HepG2 (cell line): ENCODE measurements around the gene B3GALT6. TPM values are rescaled to one million over a fixed set of nuclear protein-coding genes. Genes with fewer than 3 reads are reported as not detected.

Experiments
- ATAC-seq: fragments of 200-7000 bp; cut with Tn5 transposase; 3 replicates; pipeline ENCODE4 v1.9.1; 2020; ENCODE audit warnings: mild to moderate bottlenecking, moderate library complexity
- BruUV-seq: library from RNA; stranded (reverse); fragments of 400-500 nt; replicated peaks from 2 replicates; lab custom pipeline; 2021; lab: Mats Ljungman, UMichigan
- CTCF ChIA-PET: fragments of 300-600 bp; formaldehyde crosslinking; extraction: SDS; loops from one replicate; lab custom pipeline; 2021; ENCODE audit warnings: low total read pairs, inconsistent platforms, low intra/inter-chr PET ratio; lab: Yijun Ruan, JAX
- POLR2A ChIA-PET: fragments of 350-600 bp; sonication (Branson Sonifier 250); formaldehyde crosslinking; loops from one replicate; lab custom pipeline; 2020; ENCODE audit warnings: antibody characterized with exemption, inconsistent platforms; lab: Yijun Ruan, JAX
- DNase-seq: peaks from one replicate; pipeline ENCODE4 v3.0.0-alpha.2; 2015; ENCODE audit warnings: low spot score
- FAIRE-seq: peaks from 3 replicates; lab custom pipeline; 2011; peaks lifted over from hg19 to GRCh38; lab: Jason Lieb, UNC
- H2AFZ ChIP-seq: one replicate; pipeline ENCODE4 v1.6.1; 2011; ENCODE audit warnings: low read length, inconsistent platforms
- H3K27ac ChIP-seq: fragments of 300-600 bp; 3 replicates; pipeline ENCODE4 v1.8.0; 2011; ENCODE audit warnings: mixed run types, mild to moderate bottlenecking, mixed read lengths, low read length, inconsistent platforms; ENCODE audit not compliant: insufficient read depth; ENCODE audit errors: extremely low read length
- H3K27me3 ChIP-seq, 2 experiments: fragments of 200-600 bp in 1 of 2; 2 replicates in 1 of 2; 3 replicates in 1 of 2; pipeline versions ENCODE4 v1.6.0 to v1.8.0; 2011; ENCODE audit warnings: low read length in 2 of 2, mild to moderate bottlenecking in 2 of 2, moderate library complexity in 2 of 2, inconsistent platforms in 1 of 2; ENCODE audit not compliant: insufficient read depth in 2 of 2, control insufficient read depth in 1 of 2
- H3K36me3 ChIP-seq, 2 experiments: fragments of 200-600 bp in 1 of 2; replicated peaks in 1 of 2; 2 replicates in 1 of 2; 3 replicates in 1 of 2; pipeline versions ENCODE4 v1.5.1 to v1.8.0; 2011; ENCODE audit warnings: low read length in 2 of 2, inconsistent platforms in 1 of 2; ENCODE audit not compliant: insufficient read depth in 2 of 2, control insufficient read depth in 1 of 2
- H3K4me1 ChIP-seq: 2 replicates; pipeline ENCODE4 v1.5.1; 2012; ENCODE audit warnings: low read length, inconsistent platforms; ENCODE audit not compliant: insufficient read depth
- H3K4me2 ChIP-seq: 2 replicates; pipeline ENCODE4 v1.6.0; 2011; ENCODE audit warnings: low read depth, low read length, inconsistent platforms
- H3K4me3 ChIP-seq, 3 experiments: fragments of 200-600 bp in 1 of 3; sonication (generic), shearing (Covaris generic) in 1 of 3; replicated peaks in 1 of 3; 2 replicates each; pipeline ENCODE4 v1.5.1; 2011 to 2016; ENCODE audit warnings: low read length in 3 of 3, inconsistent platforms in 2 of 3, low read depth in 2 of 3, mild to moderate bottlenecking in 2 of 3, control low read depth in 1 of 3, mixed read lengths in 1 of 3; ENCODE audit not compliant: insufficient read depth in 1 of 3
- H3K79me2 ChIP-seq: one replicate; pipeline ENCODE4 v1.6.1; 2011; ENCODE audit warnings: low read length, inconsistent platforms; ENCODE audit not compliant: insufficient read depth
- H3K9ac ChIP-seq: 2 replicates; pipeline ENCODE4 v1.6.0; 2011; ENCODE audit warnings: mild to moderate bottlenecking, low read depth, low read length, inconsistent platforms; ENCODE audit not compliant: insufficient read depth
- H3K9me3 ChIP-seq: 2 replicates; pipeline ENCODE4 v1.5.1; 2012; ENCODE audit warnings: mild to moderate bottlenecking, low read length
- H4K20me1 ChIP-seq: 2 replicates; pipeline ENCODE4 v1.6.0; 2011; ENCODE audit warnings: inconsistent platforms, mild to moderate bottlenecking, low read length, moderate library complexity; ENCODE audit not compliant: insufficient read depth
- AGO2 ChIP-seq: fragments of 200-400 bp; formaldehyde crosslinking; optimal IDR thresholded peaks from 2 replicates; pipeline ENCODE3; 2017; ENCODE audit warnings: mild to moderate bottlenecking, low read depth, low read length, moderate library complexity
- AHR ChIP-seq: IDR thresholded peaks from 2 replicates; pipeline ENCODE4 v1.6.1; 2018; ENCODE audit warnings: missing genetic modification reagents, missing compliant biosample characterization
- ATAD3A ChIP-seq: sonication (generic); formaldehyde crosslinking; IDR thresholded peaks from 2 replicates; pipeline ENCODE4 v1.4.0; 2020; ENCODE audit warnings: missing genetic modification reagents
- FOXK1 ChIP-seq: sonication (generic); formaldehyde crosslinking; IDR thresholded peaks from 2 replicates; pipeline ENCODE4 v1.4.0; 2020; ENCODE audit warnings: low read depth, missing genetic modification reagents, borderline replicate concordance
- FOXP1 ChIP-seq, 2 experiments: fragments of 450-650 bp in 1 of 2; IDR thresholded peaks; 2 replicates each; pipeline ENCODE4 v1.6.1; 2017 to 2018; ENCODE audit warnings: antibody characterized with exemption in 1 of 2
- HOMEZ ChIP-seq: IDR thresholded peaks from 2 replicates; pipeline ENCODE4 v1.6.1; 2016; ENCODE audit warnings: low read depth
- KDM5B ChIP-seq: sonication (generic); formaldehyde crosslinking; IDR thresholded peaks from 2 replicates; pipeline ENCODE4 v1.4.0; 2020; ENCODE audit warnings: missing genetic modification reagents, mild to moderate bottlenecking, borderline replicate concordance
- NCOR1 ChIP-seq: fragments of 200-600 bp; sonication (generic); IDR thresholded peaks from 2 replicates; pipeline ENCODE4 v1.7.0; 2017; ENCODE audit warnings: antibody characterized with exemption, low read length, borderline replicate concordance
- PATZ1 ChIP-seq: sonication (generic); formaldehyde crosslinking; IDR thresholded peaks from 2 replicates; pipeline ENCODE4 v1.4.0; 2020; ENCODE audit warnings: missing genetic modification reagents
- PHF5A ChIP-seq: IDR thresholded peaks from one replicate; pipeline ENCODE4 v1.6.1; 2018; ENCODE audit warnings: low read depth, missing genetic modification reagents; ENCODE audit not compliant: unreplicated experiment
- RARG ChIP-seq: sonication (generic); formaldehyde crosslinking; IDR thresholded peaks from 2 replicates; pipeline ENCODE4 v1.4.0; 2020; ENCODE audit warnings: low read depth, mild to moderate bottlenecking, missing genetic modification reagents
- SP4 ChIP-seq: sonication (generic); formaldehyde crosslinking; IDR thresholded peaks from 2 replicates; pipeline ENCODE4 v1.8.1; 2023; ENCODE audit warnings: mild to moderate bottlenecking, missing genetic modification reagents
- ZBTB42 ChIP-seq: sonication (generic); formaldehyde crosslinking; IDR thresholded peaks from 2 replicates; pipeline ENCODE4 v1.5.0; 2020; ENCODE audit warnings: mild to moderate bottlenecking, missing genetic modification reagents
- ZFP82 ChIP-seq: sonication (generic); formaldehyde crosslinking; IDR thresholded peaks from 2 replicates; pipeline ENCODE4 v1.5.1; 2020; ENCODE audit warnings: mild to moderate bottlenecking, missing genetic modification reagents, borderline replicate concordance
- ZNF18 ChIP-seq: sonication (generic); formaldehyde crosslinking; IDR thresholded peaks from 2 replicates; pipeline ENCODE4 v1.8.0; 2022; ENCODE audit warnings: mild to moderate bottlenecking, missing genetic modification reagents; ENCODE audit not compliant: insufficient replicate concordance
- ZNF232 ChIP-seq: sonication (generic); formaldehyde crosslinking; IDR thresholded peaks from 2 replicates; pipeline ENCODE4 v1.4.0; 2020; ENCODE audit warnings: missing genetic modification reagents, borderline replicate concordance
- ZNF629 ChIP-seq: sonication (generic); formaldehyde crosslinking; conservative IDR thresholded peaks from 2 replicates; pipeline ENCODE4 v1.5.0; 2020; ENCODE audit warnings: missing genetic modification reagents
- ZNF670 ChIP-seq: sonication (generic); formaldehyde crosslinking; IDR thresholded peaks from 2 replicates; pipeline ENCODE4 v1.8.0; 2022; ENCODE audit warnings: mild to moderate bottlenecking, missing genetic modification reagents, borderline replicate concordance
- ZNF777 ChIP-seq: sonication (generic); formaldehyde crosslinking; IDR thresholded peaks from 2 replicates; pipeline ENCODE4 v1.4.0; 2020; ENCODE audit warnings: missing genetic modification reagents
- WGBS: methylation state at CpG from one replicate; pipeline ENCODE4 v1.1.6; 2017; ENCODE audit warnings: low lambda C conversion rate; 5-methylcytosine and 5-hydroxymethylcytosine counted together
- in situ Hi-C: cut with HindIII; loops from 2 replicates; pipeline ENCODE4 v1.10.0; 2017; ENCODE audit warnings: low pct_unique_long_range_greater_than_20kb; ENCODE audit not compliant: extremely low pct_ligation_motif_present
- intact Hi-C: fragments of 100-400 bp; cut with micrococcal nuclease; formaldehyde crosslinking; loops from one replicate; pipeline ENCODE4 v1.10.0; 2022; ENCODE audit not compliant: unreplicated experiment
- polyA plus RNA-seq, 8 experiments: library from polyadenylated mRNA; depleted of rRNA in 3 of 8; stranded (reverse) in 7 of 8; unstranded in 1 of 8; fragments of >200 nt; fragmentation: Illumina TruSeq in 4 of 8; extraction: Trizol in 4 of 8; gene quantifications; 2 replicates each; pipeline versions ENCODE4 v1.2.1 to v1.2.3, GENCODE V29; 2011 to 2016; ENCODE audit warnings: low read depth in 4 of 8, missing spikeins in 1 of 8, mixed read lengths in 1 of 8; ENCODE audit not compliant: insufficient read depth in 1 of 8
- total RNA-seq, 5 experiments: library from RNA; depleted of rRNA; stranded (reverse); fragments of >200 nt; fragmentation: Illumina TruSeq; extraction: Trizol; gene quantifications; 2 replicates each; pipeline ENCODE4 v1.2.3, GENCODE V29; 2016; ENCODE audit warnings: low read depth in 1 of 5

Gene B3GALT6
- total and polyA plus RNA-seq, 2 of the 13 experiments (the other 11 are each of a cell fraction or from before 2014, with no cell fraction given) = 3.9 to 14.2 TPM

- TF ChIP-seq ZFP82 (CRISPR knock-in tag) = no peak
- TF ChIP-seq KDM5B (CRISPR knock-in tag) = no peak
- TF ChIP-seq ATAD3A (CRISPR knock-in tag) = no peak
- TF ChIP-seq ZNF777 (CRISPR knock-in tag) = no peak; the same call in 1 of the 2 replicates
- no peak for TF ChIP-seq ZNF18 (CRISPR knock-in tag)
- no peak for TF ChIP-seq ZNF629 (CRISPR knock-in tag)
- TF ChIP-seq ZBTB42 (CRISPR knock-in tag) = no peak
- no peak for TF ChIP-seq FOXP1 (IDR thresholded peaks at IDR 0.05)
- TF ChIP-seq FOXP1 (CRISPR knock-in tag; IDR thresholded peaks at IDR 0.05) = no peak
Measured at GRCh38 chr1:1238702-1239178, 6.7 kb downstream of the B3GALT6 start (continued).

GRCh38 chr1:1239227-1239613 lies 7.2 kb downstream of the B3GALT6 start:
- BruUV-seq = no TSS peak
- Histone ChIP-seq H3K4me1 (peaks cover 73% of the 10 kb centered on the region), H3K4me3 (peak overlapping the region; percentile 39 to 80 (median 55); a peak in 5 of 6 replicates), H3K9ac (peak overlapping the region; percentile 55; the same call in 1 of the 2 replicates), H4K20me1 (no peaks in the 10 kb centered on the region), H2AFZ (no peak overlapping the region), H3K4me2 (peak overlapping the region; percentile 87), H3K27me3 (no peaks in the 10 kb centered on the region; a peak in 1 of 5 replicates), H3K79me2 (no peaks in the 10 kb centered on the region), H3K9me3 (no peaks in the 10 kb centered on the region), H3K27ac (peak overlapping the region; percentile 53), H3K36me3 (no peaks in the 10 kb centered on the region)
- in situ Hi-C loops = no loop called here
- DNase-seq = no peak
- ATAC-seq = peak; percentile 2
- WGBS = 0% methylated on average over 1 of the region's 15 CpGs
- POLR2A ChIA-PET = interaction anchor here (0.8 to 3.3 kb wide), 9 partner anchors 8 to 220 kb away, joined by 3 to 26 read pairs (median 4); partner anchors contain the start of gene UBE2J2
- intact Hi-C loops = loop anchor here (10.0 kb wide), 2 partner anchors 64 to 234 kb away; partner anchors contain the start of genes HES4 and TTLL10
- no peak for FAIRE-seq
- CTCF ChIA-PET = no interaction called here
- TF ChIP-seq PHF5A (CRISPR knock-in tag) (no peak), HOMEZ (CRISPR knock-in tag) (no peak), AGO2 (peak; percentile 16), ZNF232 (no peak), ZNF670 (CRISPR knock-in tag) (no peak), SP4 (CRISPR knock-in tag) (0 out of 2 replicates have a peak, but pooled peaks have one; percentile 50), NCOR1 (no peak), PATZ1 (CRISPR knock-in tag) (no peak), RARG (CRISPR knock-in tag) (no peak), FOXK1 (CRISPR knock-in tag) (no peak), AHR (no peak)
